Activated CD8-positive, alpha-beta memory T cell treated with anti-CD3 and anti-CD28 coated beads, Interleukin-2, amount 50 U/mL, for 1 hour (primary cell): ENCODE measurements around the gene ZNF512B.
"Not testable (repeated sequence)": the region's sequence is repeated elsewhere in the genome, so short reads cannot be mapped to it uniquely, and the experiment has no call there.

Experiments used
- DNase-seq: peaks from one replicate; pipeline ENCODE4 v3.0.0-alpha.2; 2020; ENCODE audit errors: extremely low read depth

ZNF512B gene, protein sequence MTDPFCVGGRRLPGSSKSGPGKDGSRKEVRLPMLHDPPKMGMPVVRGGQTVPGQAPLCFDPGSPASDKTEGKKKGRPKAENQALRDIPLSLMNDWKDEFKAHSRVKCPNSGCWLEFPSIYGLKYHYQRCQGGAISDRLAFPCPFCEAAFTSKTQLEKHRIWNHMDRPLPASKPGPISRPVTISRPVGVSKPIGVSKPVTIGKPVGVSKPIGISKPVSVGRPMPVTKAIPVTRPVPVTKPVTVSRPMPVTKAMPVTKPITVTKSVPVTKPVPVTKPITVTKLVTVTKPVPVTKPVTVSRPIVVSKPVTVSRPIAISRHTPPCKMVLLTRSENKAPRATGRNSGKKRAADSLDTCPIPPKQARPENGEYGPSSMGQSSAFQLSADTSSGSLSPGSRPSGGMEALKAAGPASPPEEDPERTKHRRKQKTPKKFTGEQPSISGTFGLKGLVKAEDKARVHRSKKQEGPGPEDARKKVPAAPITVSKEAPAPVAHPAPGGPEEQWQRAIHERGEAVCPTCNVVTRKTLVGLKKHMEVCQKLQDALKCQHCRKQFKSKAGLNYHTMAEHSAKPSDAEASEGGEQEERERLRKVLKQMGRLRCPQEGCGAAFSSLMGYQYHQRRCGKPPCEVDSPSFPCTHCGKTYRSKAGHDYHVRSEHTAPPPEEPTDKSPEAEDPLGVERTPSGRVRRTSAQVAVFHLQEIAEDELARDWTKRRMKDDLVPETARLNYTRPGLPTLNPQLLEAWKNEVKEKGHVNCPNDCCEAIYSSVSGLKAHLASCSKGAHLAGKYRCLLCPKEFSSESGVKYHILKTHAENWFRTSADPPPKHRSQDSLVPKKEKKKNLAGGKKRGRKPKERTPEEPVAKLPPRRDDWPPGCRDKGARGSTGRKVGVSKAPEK

DNA sequence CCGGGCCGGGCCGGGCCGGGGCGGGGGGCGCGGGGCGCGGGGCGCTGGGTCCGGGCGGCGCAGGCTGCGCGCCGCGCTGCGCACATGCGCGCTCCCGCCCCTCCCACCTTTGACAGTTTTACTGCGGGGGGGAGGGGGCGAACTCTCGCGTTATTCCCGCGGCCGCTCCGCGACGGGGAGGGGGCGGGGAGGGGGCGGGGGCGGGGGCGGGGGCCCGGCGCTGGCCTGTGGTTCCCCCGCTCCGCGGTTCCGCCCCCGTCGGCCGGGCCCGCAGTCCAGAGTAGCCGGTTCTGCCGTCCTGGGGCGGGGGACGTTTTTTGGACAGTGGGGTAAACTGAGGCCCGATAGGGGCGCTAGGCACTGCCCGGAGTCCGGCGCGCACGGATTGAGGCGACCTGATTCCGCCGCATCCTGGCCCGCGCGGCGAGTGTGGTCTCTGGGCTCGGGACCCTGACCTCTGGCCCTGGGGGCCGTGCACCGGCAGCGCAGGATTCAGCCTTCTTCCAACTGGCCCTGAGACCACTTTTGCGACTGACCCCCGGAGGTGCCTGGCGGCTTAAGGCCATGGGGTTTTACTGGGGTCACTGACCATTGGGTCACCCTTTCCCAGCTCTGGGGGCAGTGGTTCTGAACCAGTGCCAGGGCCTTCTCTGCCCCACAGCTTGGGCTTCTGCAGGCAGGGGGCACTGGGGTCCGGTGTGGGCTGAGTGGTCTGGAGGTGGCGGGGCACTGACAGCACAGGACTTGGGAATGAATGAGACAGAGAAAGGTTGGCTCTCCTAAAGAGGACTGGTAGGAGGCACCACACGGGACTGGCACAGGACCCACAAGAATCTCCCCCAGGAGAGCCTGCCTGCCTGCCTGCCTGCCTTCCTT lies at the start of gene ZNF512B:
Gene ZNF512B (minus strand): TSS at position 93 of the 876 bp plus-strand sequence. CDS start 1,980 bp downstream, outside the sequence.
- DNase-seq: no peak

DNA sequence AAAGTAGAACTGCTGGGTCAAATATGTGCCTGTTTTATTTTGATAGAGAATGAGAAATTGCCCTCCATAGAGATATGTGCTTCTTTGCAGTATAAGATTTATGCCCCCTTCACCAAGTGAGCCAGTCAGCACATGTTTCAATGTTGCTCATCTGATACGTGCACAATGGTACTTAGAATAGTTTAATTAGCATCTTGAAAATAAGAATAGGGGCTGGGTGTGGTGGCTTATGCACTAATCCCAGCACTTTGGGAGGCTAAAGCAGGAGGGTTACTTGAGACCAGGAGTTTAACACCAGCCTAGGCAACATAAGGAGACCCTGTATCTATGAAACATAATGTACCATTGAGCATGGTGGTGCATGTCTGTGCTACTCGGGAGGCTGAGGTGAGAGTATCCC lies 45.9 kb upstream of the ZNF512B start:
- no peak for DNase-seq

DNA sequence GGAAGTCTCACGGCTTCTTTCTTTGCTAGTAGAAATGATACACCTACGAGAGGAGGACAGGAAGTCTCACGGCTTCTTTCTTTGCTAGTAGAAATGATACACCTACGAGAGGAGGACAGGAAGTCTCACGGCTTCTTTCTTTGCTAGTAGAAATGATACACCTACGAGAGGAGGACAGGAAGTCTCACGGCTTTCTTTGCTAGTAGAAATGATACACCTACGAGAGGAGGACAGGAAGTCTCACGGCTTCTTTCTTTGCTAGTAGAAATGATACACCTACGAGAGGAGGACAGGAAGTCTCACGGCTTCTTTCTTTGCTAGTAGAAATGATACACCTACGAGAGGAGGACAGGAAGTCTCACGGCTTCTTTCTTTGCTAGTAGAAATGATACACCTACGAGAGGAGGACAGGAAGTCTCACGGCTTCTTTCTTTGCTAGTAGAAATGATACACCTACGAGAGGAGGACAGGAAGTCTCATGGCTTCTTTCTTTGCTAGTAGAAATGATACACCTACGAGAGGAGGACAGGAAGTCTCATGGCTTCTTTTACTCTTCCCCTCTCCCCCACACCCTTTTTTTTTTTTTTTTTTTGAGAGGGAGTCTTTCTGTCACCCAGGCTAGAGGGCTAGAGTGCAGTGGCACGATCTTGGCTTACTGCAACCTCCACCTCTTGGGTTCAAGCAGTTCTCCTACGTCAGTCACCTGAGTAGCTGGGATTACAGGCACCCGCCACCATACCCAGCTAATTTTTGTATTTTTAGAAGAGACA lies 42.8 kb upstream of the ZNF512B start:
- DNase-seq: not testable (repeated sequence)

DNA sequence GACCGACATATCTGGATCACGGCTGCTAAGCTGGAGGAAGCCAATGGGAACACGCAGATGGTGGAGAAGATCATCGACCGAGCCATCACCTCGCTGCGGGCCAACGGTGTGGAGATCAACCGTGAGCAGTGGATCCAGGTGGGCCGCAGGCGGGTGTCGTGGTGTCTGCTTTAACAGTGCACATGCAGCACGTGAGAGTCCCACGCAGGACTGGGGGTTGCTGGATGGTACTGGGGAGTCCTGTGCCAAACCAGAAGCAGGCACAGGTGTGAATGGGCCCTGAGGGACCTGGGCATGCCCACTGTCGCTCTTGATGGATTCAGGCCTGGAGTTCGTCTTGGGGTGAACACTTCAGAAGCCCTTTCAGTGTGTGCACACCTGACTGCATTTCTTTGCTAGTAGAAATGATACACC lies 41.6 kb upstream of the ZNF512B start:
- DNase-seq: no peak

DNA sequence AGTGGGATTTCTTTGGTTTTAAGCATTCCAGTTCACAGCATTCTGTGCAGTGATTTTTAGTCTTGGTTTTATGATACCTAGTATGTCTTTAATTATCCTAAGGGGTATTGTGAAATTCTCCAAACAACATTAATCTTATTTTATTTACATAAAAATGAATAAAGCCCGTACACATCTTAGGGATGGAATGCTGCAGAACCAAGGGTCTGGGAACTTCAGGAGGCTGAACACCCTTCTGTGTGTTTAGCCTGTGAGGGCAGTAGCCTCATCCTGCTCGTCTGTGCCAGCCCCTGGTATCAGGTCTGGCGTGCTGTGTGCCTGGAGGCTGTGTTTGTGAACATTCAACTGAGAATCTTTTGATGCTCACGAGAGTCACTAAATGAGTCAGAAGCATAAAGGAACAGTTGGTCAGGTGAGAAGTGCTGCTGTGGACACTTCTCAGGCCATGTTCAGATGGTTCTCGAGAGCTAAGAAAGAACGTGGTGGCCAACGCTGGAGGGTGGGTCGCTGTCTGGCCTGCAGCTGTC lies 41.0 kb upstream of the ZNF512B start:
- no peak for DNase-seq

DNA sequence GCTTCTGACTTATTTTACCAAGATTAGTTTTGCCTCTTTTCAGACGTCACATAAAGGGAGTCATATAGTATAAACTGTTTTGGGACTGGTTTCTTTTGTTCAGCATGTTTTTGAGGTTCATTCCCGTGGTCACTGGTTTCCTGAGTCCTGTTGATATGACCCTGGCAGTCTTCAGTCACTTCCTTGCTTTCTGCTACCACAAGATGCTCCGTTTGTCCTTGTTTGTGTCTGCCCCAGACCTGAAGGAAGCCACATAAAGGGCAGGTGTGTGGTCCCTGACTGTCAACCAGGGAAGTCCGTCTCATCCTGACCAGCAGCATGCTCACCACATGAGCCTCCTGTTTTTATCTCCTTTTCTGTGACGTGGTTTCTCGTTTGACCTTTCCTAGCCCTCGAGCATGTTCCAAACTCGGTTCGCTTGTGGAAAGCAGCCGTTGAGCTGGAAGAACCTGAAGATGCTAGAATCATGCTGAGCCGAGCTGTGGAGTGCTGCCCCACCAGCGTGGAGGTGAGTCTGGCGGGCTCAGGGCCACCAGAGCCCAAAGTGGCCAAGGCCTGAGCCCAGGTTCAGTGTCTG lies 40.2 kb upstream of the ZNF512B start:
- DNase-seq: no peak

DNA sequence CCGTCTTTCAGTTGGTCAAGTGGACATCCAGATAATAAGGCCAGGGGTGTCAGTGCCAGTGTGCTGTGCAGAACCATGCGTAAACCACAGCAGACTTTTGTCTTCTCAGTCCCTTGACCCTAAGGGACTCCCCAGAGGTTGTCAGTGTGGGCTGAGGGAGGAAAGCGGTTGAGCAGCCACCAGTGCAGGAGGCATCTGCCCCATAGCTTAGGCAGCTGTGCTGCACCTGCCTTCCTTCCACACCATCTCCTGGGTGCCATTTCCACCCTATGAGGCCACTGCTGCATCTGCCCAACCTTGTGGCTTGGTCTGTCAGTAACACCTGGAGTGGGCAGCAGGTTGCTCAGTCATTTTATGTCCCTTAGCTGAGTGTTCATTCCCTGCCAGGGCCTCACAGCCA lies 37.2 kb upstream of the ZNF512B start:
- DNase-seq: no peak

DNA sequence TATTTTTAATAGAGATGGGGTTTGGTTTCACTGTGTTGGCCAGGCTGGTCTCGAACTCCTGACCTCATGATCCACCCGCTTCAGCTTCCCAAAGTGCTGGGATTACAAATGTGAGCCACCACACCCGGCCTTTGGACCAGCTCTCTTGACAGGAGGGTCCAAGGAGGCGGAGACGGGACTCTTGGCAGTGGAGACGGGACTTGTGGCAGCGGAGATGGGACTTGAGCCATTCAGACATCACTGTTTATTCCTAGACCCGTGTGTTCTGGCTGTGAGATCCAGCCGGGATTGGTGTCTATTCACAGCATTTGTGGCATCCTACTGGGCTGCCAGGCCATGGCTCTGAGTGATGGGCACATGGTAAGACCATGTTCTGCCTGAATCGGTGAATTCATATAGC lies 36.8 kb upstream of the ZNF512B start:
- no peak for DNase-seq

DNA sequence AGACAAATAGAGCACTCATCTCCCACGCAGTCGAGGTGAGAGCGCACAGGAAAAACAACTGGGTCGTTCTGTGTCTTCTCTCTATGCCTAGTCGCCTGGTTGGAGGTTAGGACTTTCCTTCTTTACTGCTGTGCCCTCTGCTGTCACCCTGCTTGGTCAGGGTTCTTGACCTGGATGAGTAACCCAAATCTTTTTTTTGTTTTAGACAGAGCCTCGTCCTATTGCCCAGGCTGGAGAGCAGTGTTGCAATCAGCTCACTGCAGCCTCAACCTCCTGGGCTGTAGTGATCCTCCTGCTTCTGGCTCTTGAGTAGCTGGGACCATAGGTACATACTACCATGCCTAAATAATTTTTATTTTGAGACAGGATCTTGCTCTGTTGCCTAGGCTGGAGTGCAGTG lies 35.7 kb upstream of the ZNF512B start:
- DNase-seq: no peak

DNA sequence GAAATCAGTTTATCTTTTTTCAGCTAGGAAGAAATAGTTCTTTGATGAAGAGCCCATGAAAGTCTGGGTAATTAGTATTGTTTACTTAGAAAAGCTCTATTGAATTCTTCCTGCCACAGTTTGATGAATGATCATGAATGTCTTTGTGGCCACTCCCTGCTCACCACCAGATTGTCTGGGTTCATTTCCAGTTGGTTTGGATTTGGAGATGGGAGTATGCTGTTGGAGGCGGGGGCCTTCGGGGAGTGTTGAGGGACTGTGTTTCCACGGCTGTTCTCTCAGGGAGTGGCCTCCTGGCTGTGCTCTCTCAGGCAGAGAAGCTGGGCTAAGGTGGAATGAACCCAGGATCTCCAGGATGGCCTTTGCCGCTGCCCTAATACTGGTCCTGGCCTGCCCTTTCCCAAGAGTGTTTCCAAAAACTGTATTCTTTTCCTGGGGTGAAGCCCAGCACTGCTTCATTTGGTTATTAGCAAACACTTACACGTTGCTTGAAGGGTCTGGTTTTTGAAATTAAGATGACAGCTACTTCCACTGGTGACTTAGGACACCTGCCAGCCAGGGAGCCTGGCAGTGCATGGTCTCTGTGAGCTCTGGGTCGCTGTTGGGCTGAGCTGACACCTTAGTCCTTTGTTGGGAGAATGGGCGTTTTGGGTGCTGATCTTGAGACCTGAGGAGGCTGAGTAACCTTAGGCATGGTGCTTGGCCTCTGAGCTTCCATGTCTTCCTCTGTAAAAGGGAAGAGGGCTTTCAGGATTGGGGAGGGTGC lies 34.4 kb upstream of the ZNF512B start:
- DNase-seq: no peak

DNA sequence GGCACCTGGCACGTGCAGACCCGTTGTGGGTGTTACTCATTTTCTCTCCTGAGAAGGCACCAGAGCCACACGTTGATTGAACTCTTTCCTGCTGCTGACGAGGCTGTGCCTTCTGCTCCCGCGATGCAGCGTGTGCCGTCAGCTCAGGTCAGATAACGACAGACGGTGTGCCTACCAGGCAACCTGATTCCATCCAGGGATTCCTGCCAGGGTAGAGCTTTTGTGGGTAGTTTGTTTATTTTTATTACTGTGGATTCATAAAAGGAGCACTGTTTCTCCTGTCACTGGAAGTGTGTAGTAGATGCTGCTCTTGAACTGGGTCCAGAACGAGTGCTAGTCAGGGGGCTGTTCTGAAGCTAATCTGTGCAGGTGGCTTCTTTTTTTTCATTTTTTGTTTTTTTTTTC lies 31.9 kb upstream of the ZNF512B start:
- no peak for DNase-seq

DNA sequence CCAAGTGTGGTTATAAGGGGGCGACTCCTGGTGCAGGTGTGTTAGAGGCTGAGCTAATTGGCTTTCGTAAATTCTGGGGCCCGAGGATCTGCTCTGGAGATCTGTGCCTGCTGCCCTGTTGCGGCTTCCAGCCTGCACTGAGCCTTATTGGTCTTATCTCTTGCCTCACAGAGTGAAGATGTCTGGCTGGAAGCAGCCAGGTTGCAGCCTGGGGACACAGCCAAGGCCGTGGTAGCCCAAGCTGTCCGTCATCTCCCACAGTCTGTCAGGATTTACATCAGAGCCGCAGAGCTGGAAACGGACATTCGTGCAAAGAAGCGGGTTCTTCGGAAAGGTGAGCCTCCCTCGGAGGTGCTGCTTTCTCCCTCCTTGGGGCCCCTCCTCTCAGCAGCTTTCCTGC lies 31.2 kb upstream of the ZNF512B start:
- DNase-seq: no peak

DNA sequence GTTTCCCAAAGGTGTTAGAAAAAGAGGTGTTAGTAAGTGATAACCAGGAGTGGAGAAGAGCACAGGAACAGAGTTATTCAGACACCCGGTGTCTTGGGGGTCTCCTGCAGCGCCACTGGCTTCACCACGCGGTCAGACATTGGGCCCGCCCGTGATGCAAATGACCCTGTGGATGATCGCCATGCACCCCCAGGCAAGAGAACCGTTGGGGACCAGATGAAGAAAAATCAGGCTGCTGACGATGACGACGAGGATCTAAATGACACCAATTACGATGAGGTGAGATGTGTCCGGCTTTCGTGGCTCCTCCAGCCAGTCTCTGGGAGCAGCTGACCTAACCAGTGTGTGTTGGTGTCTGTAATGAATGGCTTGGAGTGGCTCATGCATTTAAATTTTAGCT lies 13.2 kb upstream of the ZNF512B start:
- no peak for DNase-seq

DNA sequence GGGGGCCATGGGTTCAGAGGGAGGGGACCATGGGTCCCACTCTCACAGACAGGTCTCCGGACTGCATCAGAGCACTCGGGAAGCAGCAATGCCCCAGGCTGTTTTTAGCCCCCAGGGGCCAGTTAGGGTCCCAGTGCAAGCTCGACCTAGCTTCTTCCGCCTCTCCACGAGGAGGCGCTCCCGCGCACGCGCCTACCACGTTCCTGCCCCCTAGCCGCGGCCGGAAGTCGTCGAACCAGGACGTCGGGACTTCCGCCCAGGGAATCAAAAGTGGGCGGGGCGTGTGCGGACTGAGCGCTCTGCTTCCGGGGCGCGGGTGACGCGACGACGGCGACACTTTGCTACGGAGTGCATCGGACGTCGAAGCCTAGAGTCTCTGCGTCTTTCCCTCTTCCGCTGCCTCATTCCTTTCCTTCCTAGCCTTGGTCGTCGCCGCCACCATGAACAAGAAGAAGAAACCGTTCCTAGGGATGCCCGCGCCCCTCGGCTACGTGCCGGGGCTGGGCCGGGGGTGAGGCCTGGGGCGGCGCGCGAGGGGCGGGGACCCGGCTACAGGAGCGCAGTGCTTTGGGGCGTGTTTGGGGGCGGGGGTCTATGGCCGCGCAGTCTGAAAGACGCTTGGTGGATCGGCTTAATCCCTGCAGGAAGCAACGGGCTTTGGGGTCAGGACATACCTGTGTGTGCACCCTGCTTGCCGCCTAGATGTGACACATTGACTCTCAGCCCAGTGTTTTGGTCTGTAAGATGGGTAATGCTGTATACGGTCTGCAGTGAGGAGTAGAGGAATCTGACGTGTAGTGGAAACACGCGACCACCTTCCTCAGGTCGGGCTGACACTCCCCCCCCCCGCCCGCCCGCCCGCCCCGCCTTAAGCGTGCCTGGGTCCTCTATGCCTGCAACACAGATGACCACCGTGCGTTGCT lies 11.3 kb upstream of the ZNF512B start, which contains the start of gene PRPF6:
Gene PRPF6 (plus strand): TSS at position 327 of the 923 bp plus-strand sequence. CDS start 114 bp downstream, at position 441.
- peak; percentile 91 for DNase-seq

DNA sequence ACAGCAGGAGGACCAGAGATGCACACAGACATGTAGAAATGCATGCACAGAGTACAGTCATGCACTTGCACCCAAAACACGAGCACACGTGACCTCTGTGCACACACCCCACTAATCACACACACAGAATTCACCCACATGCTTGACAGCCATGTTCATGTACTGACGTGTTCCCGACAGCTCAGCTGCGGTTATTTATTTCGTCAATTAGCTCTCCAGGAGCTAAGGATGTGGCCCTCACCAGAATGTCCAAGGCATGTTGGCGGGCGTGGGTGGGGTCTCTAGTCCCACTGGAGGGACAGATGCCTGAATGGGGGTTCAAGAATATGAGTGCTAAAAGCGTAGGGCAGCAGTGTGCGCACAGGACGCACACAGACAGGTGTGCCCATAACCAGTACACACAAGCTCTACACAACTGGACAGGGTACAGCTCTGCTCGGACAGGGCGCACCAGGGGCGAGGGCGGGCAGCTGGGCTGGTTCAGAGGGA lies 10.6 kb upstream of the ZNF512B start:
- no peak for DNase-seq

DNA sequence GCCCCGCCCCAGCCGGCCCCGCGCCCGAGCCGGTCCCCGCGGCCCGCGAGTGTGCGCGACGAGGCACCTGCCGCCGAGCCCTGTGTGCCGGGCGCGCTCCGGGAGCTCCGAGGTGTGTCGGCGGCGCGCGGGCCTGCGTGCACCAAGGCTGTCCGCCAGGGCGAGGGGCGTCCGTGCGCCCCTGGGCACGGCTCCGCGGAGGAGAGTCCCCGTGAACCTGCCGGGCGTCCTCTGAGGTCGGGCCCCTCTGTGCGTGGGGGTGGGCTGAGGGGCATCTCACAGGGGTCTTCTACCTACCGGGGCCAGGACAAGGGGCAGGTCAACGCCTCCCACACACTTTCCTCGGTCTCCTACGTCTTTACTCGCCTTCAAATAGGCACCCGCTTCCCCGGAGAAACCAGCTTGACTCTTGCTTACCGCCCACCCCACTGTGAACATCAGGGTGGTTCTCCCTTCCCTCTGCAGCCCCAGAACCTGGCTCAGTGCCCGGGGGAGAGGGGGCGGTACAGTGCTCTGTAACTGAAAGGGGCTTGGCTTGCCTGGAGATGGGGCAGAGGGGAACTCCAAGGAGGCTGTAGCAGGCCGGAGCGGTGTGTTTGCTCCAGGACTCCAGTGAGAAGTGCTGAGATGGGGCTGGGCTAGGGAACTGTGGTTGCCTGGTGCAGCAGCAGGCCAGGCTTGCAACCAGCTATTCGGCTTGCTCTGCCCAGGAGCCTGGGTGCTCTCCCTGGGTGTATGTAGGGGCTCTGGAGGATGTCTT lies 10.0 kb upstream of the ZNF512B start, which contains the start of gene SAMD10:
Gene SAMD10 (minus strand): TSS at position 86 of the 760 bp plus-strand sequence. CDS start 175 bp downstream, outside the sequence.
- DNase-seq: peak; percentile 36

DNA sequence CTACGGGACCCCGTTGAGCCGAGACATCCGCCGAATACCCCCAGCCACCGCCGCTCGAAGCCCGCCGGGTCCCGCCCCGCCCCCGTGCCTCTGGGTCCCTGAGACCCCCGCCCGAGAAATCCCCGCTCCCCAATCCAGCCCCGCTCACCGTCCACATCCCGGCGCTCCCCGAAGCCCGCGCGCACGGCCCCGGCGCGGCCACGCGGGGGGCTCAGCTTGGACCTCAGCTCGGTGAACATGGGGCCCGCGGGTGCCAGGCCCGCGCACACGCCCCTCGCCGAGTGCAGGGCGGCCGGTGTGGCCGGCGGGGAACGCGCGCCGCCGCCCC lies 9.5 kb upstream of the ZNF512B start:
- no peak for DNase-seq
